ELR (cell line): ENCODE data around the gene SLC6A6.
"Not testable (repeated sequence)": the region's sequence is repeated elsewhere in the genome, so short reads cannot be mapped to it uniquely, and the experiment has no call there.

Source experiments
- DNase-seq: peaks from one replicate; pipeline ENCODE4 v3.0.0-alpha.2; 2015; ENCODE audit warnings: low read depth

SLC6A6 gene

GRCh38 chr3:14398797-14399106 is 3.7 kb upstream of the SLC6A6 start:
- DNase-seq, result no peak

GRCh38 chr3:14401692-14402303 is 608 bp upstream of the SLC6A6 start:
- no peak for DNase-seq

- DNase-seq, result peak; percentile 42
These were observed 1.3 kb downstream of the SLC6A6 start for GRCh38 chr3:14403619-14404155.

GRCh38 chr3:14404186-14404585 is 1.8 kb downstream of the SLC6A6 start:
- no peak for DNase-seq

- no peak for DNase-seq
These were observed 2.4 kb downstream of the SLC6A6 start for GRCh38 chr3:14404631-14405359.

GRCh38 chr3:14405360-14406238 is 3.2 kb downstream of the SLC6A6 start:
- no peak for DNase-seq

- no peak for DNase-seq
These were observed 3.9 kb downstream of the SLC6A6 start for GRCh38 chr3:14406336-14406735.

GRCh38 chr3:14406766-14407165 is 4.4 kb downstream of the SLC6A6 start:
- DNase-seq, result no peak

- no peak for DNase-seq
These were observed 4.8 kb downstream of the SLC6A6 start for GRCh38 chr3:14407203-14407602.

GRCh38 chr3:14409779-14410063 is 7.3 kb downstream of the SLC6A6 start:
- not testable (repeated sequence) for DNase-seq

- no peak for DNase-seq
These were observed 7.7 kb downstream of the SLC6A6 start for GRCh38 chr3:14410106-14410502.

- peak; percentile 92 for DNase-seq
These were observed 8.2 kb downstream of the SLC6A6 start for GRCh38 chr3:14410503-14411165.

- DNase-seq, result no peak
These were observed 8.7 kb downstream of the SLC6A6 start for GRCh38 chr3:14411166-14411526.

- DNase-seq, result peak; percentile 44
These were observed 9.6 kb downstream of the SLC6A6 start for GRCh38 chr3:14411988-14412387.

- DNase-seq, result peak; percentile 27
These were observed 10.5 kb downstream of the SLC6A6 start for GRCh38 chr3:14412831-14413380.

GRCh38 chr3:14413381-14414071 is 11.1 kb downstream of the SLC6A6 start:
- peak; percentile 77 for DNase-seq

- peak; percentile 24 for DNase-seq
These were observed 12.5 kb downstream of the SLC6A6 start for GRCh38 chr3:14414846-14415464.

GRCh38 chr3:14415501-14415900 is 13.1 kb downstream of the SLC6A6 start:
- peak; percentile 86 for DNase-seq

- DNase-seq, result no peak
These were observed 14.0 kb downstream of the SLC6A6 start for GRCh38 chr3:14416453-14416852.

GRCh38 chr3:14418296-14419250 is 16.2 kb downstream of the SLC6A6 start:
- DNase-seq, result no peak
